ENCODE measurements around the gene SIAH1. TPM values are rescaled to one million over a fixed set of nuclear protein-coding genes. Genes with fewer than 3 reads are reported as not detected.

SIAH1 gene
- total RNA-seq, 1 donor: 28.9 TPM

DNA sequence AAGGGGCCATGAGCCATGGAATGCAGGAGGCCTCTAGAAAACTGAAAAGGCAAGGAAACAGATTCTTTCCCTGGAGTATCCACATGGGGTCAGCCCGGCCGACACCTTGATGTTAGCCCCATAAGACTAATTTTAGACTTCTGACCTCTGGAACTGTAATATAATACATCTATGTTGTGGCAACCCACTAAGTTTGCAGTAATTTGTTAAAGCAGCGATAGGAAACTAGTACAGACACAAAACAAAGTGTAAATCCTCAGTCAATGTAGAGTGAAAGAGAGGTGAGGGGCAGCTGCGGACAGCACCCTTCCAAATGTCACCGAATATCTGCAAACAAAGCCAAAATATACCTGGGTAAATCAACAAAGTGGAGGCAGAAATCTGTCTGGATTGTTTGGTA lies 7.2 kb upstream of the SIAH1 start:
- DNase-seq (ENCODE audit: low read depth): no peak
- no peak overlapping the region for H3K4me3 ChIP-seq (ENCODE audit: low read depth, low read length)
- TF ChIP-seq, protein P1, sequence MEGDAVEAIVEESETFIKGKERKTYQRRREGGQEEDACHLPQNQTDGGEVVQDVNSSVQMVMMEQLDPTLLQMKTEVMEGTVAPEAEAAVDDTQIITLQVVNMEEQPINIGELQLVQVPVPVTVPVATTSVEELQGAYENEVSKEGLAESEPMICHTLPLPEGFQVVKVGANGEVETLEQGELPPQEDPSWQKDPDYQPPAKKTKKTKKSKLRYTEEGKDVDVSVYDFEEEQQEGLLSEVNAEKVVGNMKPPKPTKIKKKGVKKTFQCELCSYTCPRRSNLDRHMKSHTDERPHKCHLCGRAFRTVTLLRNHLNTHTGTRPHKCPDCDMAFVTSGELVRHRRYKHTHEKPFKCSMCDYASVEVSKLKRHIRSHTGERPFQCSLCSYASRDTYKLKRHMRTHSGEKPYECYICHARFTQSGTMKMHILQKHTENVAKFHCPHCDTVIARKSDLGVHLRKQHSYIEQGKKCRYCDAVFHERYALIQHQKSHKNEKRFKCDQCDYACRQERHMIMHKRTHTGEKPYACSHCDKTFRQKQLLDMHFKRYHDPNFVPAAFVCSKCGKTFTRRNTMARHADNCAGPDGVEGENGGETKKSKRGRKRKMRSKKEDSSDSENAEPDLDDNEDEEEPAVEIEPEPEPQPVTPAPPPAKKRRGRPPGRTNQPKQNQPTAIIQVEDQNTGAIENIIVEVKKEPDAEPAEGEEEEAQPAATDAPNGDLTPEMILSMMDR (IDR thresholded peaks at IDR 0.05; ENCODE audit: insufficient read depth, low read depth, low read length): no peak

GRCh38 chr16:48386559-48387312 lies 1.5 kb upstream of the SIAH1 start:
- TF ChIP-seq, protein P1 (IDR thresholded peaks at IDR 0.05; ENCODE audit: insufficient read depth, low read depth, low read length): no peak
- no peak overlapping the region for H3K4me3 ChIP-seq (ENCODE audit: low read depth, low read length)
- no peak for DNase-seq (ENCODE audit: low read depth)

- peak; percentile 67 for DNase-seq (ENCODE audit: low read depth)
- TF ChIP-seq, protein P1 (IDR thresholded peaks at IDR 0.05; ENCODE audit: insufficient read depth, low read depth, low read length): no peak
- H3K4me3 ChIP-seq (ENCODE audit: low read depth, low read length): peak overlapping the region; percentile 67
These were observed 527 bp downstream of the SIAH1 start for GRCh38 chr16:48384520-48385252.

GRCh38 chr16:48383877-48384519 lies 1.2 kb downstream of the SIAH1 start:
- peak overlapping the region; percentile 67 for H3K4me3 ChIP-seq (ENCODE audit: low read depth, low read length)
- TF ChIP-seq, protein P1 (IDR thresholded peaks at IDR 0.05; ENCODE audit: insufficient read depth, low read depth, low read length): no peak
- DNase-seq (ENCODE audit: low read depth): no peak

DNA sequence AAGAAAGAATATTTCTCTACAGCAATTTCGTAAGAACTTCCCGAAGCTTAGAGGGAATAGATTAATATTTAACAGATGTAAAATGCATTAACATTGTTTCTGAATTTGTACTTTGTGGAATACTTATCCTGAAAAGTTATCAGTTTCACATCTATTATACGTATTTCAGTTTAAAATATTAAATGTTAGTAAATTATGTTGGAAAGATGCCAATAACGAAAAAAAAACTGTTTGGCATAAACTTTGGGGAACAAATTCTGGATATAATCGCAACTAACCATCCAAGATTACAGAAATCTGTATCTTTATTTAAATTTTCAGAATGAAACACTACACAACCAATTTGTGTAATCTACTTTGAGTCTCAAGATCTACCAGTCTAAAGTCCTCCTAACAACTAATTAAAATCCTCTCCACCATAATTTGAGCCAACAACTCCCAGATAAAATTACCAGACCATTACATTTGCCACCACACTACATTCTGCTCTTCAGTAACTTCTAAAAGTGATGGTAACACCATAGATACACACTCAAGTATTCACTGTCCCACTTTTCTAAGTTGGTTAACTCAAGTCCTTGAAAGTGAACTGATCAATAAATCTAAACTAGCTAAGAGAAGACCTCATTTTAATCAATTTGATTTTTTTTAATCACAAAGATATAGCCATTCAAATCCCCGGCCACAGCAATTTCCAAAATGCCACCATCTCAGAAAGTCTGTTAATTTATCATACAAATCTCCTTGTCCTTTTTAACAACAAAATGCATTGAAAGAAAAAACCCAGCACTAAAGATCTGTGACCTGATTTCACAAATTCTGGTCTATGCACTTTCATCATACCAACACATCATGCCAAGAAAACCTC lies 2.0 kb downstream of the SIAH1 start:
- TF ChIP-seq, protein P1 (IDR thresholded peaks at IDR 0.05; ENCODE audit: insufficient read depth, low read depth, low read length): no peak
- DNase-seq (ENCODE audit: low read depth): peak; percentile 75
- H3K4me3 ChIP-seq (ENCODE audit: low read depth, low read length): peak overlapping the region; percentile 67

DNA sequence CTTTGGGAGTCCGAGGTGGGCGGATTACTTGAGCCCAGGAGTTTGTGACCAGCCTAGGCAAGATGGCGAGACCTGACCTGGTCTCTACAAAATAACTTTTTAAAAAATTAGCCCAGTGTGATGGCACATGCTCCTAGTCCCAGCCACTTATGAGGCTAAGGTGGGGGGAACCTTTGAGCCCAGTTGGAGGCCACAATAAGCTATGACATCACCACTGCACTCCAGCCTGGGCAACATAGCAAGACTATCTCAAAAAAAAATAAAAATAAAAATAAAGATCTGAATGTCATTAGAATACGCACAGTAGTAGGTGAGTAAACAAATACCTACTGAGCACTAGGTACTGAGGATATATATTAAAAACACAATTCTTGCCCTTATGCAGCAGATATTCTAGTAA lies 3.1 kb downstream of the SIAH1 start:
- H3K4me3 ChIP-seq (ENCODE audit: low read depth, low read length): no peak overlapping the region
- TF ChIP-seq, protein P1 (IDR thresholded peaks at IDR 0.05; ENCODE audit: insufficient read depth, low read depth, low read length): no peak

More for the DNA sequence above, 3.1 kb downstream of the SIAH1 start:
- DNase-seq (ENCODE audit: low read depth): no peak
